Choroid plexus epithelial cell (primary cell): Measurements from ENCODE around the gene HRAS.

Source experiments
- DNase-seq: peaks from one replicate; pipeline ENCODE4 v3.0.0-alpha.2; 2010; ENCODE audit warnings: low read depth
- H3K4me3 ChIP-seq: 2 replicates; pipeline ENCODE4 v1.5.1; 2011; ENCODE audit warnings: low read depth, mild to moderate bottlenecking, control low read depth, low read length, moderate library complexity
- TF ChIP-seq, protein P1 (sequence below): conservative IDR thresholded peaks from 2 replicates; pipeline ENCODE4 v1.5.1; 2011; ENCODE audit warnings: low read depth, mild to moderate bottlenecking, control low read depth, inconsistent platforms, low read length, moderate library complexity

HRAS gene

DNA sequence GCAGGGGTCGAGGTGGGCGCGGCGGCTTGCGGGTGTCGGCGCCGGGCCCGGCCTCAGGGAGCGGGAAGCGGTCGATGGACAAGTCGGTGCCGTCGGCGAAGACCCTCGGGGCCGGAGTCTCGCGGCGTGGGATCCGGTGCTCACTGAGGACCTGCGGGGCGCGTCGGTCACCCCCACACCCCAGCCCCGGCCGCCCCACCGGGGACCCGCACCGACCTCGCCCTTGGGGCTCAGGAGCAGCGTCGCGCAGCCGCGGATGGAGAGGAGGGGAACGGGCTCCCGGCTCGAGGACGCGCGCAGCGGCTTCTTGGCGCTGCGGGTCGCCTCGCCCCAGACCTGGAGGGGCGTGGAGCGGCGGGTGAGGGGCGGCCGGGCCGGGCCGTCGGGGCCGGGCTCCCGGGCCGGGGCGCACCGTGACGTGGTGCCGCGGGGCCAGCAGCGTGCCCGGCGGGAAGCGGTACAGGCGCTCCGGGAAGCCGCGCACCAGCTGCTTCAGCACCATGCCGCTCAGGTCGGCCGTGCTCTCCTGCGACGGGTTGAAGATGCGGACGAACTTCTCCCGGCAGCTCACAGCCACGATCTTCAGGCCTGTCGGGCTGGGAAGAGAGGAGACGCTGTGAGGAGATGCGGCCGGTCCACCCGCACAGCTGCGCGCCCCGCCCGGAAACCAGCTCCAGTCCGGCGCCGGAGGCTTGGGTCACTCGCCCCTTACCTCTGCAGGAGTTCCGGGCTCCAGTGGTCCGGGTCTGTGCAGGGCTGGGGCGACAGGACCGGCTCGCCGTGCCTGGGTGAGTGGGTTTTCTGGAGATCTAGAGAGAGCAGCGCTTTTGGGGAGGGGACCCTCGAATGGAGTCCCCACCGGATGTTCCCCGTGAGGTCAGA is 20.6 kb upstream of the HRAS start:
- no peak overlapping the region for H3K4me3 ChIP-seq
- peak; percentile 46 for DNase-seq
- TF ChIP-seq, protein P1, sequence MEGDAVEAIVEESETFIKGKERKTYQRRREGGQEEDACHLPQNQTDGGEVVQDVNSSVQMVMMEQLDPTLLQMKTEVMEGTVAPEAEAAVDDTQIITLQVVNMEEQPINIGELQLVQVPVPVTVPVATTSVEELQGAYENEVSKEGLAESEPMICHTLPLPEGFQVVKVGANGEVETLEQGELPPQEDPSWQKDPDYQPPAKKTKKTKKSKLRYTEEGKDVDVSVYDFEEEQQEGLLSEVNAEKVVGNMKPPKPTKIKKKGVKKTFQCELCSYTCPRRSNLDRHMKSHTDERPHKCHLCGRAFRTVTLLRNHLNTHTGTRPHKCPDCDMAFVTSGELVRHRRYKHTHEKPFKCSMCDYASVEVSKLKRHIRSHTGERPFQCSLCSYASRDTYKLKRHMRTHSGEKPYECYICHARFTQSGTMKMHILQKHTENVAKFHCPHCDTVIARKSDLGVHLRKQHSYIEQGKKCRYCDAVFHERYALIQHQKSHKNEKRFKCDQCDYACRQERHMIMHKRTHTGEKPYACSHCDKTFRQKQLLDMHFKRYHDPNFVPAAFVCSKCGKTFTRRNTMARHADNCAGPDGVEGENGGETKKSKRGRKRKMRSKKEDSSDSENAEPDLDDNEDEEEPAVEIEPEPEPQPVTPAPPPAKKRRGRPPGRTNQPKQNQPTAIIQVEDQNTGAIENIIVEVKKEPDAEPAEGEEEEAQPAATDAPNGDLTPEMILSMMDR = no peak

DNA sequence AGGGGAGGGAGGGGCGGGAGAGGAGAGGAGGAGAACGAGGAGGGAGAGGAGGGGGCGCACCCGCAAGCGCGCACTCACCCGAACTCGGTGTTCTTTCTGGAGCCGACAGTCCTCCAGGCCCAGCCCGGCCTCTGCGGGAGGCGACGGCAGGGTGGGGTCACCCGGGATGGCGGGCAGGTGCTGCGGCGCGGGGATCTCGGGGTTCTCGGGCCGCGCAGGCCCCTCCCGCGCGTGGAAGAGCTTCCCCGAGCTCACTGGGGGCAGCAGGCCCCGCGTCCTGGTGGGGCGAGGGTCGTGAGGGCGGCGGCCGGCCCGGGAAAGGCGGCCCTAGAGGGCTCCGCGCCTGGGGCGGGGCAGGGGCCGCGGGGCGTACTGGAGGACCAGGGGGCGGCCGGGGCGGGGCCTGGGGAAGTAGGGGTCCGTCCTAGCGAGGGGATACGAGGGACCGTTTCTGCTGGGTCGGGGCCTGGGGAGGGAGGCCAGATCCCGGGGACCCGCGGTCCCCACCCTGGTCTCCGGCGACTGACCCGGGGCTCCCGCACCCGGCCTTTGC is 19.9 kb upstream of the HRAS start:
- no peak for DNase-seq
- no peak overlapping the region for H3K4me3 ChIP-seq
- TF ChIP-seq, protein P1 = no peak

DNA sequence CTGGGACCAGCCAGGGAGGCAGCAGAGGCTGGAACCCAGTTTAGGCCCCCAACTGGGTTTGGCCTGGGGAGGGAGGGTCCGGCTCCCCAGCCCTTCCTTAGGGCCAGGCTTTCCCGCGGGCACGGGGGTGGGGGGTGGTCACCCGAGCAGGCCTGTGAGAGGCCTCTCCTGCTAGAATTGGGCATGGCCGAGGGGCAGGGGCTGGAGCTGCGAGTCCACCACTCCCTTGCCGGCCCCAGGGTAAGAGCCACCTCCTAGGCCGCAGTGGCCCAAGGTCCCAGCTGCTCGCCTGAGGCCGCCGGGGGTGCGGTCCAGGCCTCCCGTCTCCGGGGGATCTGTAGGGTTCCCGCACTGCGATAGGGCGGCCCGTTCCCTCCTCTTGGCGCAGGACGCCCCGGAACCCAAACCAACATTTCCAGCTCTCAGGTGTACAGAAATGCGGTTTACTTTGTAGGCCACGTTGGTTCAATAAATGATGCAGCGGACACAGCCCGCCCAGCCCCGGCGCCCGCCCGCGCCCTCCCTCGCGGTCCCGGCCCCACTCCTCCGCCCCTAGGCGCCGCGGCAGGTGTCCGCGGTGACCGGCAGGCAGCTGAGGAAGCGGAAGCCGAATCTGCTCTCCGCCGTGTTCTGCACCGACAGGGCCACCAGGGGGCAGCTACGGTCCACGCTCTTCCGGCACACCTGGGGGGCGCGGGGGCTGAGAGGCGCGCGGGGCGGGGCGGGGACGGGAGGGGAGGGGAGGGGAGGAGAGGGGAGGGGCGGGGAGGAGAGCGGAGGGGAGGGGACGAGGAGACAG is 19.3 kb upstream of the HRAS start:
- TF ChIP-seq, protein P1 = peak; percentile 64
- DNase-seq = peak; percentile 52
- no peak overlapping the region for H3K4me3 ChIP-seq

DNA sequence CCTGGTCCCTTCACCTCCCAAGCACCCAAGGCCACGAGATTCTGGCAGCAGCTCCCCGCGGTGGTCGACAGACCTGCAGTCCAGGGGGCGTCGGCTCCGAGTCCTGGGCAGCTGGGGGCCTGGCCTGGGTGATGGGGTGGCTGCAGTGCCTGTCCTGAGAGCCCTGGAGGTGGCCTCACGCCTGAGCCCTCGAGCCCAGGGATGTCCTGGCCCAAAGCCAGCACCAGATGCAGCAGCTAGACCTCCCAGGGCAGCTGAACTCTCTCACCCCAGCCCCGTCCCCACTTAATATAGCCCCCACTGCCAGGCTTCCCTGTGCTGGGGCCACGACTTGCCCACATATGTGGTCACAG is 18.6 kb upstream of the HRAS start:
- TF ChIP-seq, protein P1 = no peak
- H3K4me3 ChIP-seq = no peak overlapping the region
- no peak for DNase-seq

DNA sequence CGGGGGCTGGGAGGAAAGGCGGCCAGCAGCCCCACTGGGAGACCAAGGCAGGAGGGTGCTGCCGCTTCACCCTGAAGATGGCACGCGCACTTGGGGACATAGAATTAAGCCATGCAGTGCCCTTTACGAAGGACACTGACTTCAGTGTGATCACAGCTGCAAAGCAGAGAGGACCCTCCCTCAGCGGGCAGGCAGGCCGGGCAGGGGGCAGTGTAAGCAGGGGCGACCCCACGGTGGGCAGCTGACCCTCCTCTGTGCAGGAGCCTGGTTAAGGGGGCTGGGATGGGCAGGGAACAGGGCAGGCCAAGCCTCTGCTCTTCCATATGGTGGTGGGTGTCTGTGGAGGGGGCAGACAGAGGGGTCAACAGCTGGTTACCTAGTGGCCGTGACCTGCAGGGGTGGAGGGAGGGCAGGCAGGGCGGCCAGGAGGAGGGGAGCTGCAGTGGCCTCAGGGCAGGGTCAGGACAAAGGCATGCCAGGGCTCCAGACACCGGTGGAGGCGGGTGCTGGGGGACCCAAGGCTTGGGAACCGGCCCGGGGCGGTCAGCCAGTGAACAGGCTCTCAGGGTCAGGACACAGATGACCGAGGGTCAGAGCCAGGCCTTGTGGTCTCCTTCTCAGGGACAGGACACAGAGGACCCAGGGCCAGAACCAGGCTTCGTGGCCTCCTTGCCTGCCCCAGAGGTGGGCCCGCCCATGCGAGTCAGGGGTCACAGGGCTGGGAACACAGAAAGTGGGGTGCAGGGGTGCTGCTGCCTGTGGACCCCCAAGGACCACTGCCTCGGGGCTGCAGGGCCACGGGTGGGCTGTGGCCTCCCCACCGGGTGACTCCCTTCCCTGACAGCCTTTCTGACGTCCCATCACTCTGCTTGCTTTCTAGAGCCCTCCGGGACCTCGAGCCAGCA is 18.0 kb upstream of the HRAS start:
- no peak for DNase-seq
- no peak overlapping the region for H3K4me3 ChIP-seq
- TF ChIP-seq, protein P1 = no peak

DNA sequence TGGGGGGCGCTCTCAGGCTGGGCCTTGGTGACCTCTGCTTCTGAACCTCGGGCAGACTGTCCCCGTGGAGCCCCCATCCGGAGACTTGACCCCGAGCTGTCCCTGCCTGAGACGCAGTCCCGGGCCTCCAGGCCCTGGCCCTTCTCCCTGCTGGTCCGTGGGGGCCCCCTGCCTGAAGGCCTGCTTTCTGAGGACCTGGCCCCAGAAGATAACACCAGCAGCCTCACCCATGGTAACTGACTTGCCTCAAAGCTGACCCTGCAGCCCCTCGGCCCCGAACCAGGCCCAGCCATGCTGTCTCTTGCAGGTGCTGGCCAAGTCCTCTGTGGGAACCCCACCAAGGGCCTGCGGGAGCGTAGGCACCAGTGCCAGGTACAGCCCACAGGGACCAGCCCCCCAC is 16.2 kb upstream of the HRAS start:
- H3K4me3 ChIP-seq = no peak overlapping the region

More for the DNA sequence above, 16.2 kb upstream of the HRAS start:
- no peak for DNase-seq
- TF ChIP-seq, protein P1 = no peak
